HG02571 (cell line): ENCODE measurements around the gene OPCML.

Experiments used
- ATAC-seq: cut with Tn5 transposase; IDR thresholded peaks from one replicate; pipeline ENCODE4 v1.9.1; 2021; ENCODE audit warnings: mild to moderate bottlenecking, moderate library complexity; ENCODE audit not compliant: unreplicated experiment

OPCML gene

DNA sequence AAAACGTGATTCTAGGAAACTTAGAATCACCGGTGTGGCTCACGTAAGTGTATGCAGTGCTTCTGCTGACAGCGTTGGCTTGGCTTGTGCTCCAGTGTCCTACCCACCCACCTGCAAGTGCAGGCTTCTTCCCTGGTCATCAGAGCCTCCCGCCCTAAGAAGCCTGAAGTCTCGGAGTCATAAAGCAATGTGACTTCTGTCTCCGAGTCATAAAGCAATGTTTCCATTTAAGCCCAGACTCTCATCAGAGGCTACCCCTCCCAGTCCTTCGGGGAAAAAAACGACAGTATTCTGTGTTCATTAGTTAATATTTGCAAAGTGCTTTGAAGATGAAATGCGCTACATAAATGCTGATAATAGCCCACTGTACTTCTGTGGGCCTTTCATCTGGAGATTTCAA is 293.8 kb downstream of the OPCML start:
- no peak for ATAC-seq

GRCh38 chr11:133238027-133238426 is 294.3 kb downstream of the OPCML start:
- no peak for ATAC-seq

GRCh38 chr11:133235381-133235780 is 296.9 kb downstream of the OPCML start:
- no peak for ATAC-seq

DNA sequence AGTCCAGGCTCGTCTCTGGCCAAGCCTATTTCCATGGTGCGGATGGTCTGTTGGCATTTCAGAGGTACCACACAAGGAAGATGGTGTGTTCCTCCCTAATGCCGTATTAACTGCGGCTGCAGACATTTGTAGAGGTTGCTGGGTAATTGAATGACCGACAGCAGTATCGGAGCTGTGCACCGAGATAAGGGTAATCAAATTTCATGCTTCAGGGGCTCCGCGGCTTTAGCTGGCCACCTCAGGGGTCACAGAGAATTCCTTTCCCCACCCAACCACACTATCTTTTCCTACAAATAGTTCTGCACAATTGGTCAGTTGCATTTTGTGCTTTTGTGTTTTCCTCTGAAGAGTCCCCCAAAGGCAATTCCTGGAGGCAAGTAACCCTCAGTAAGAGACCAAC is 297.4 kb downstream of the OPCML start:
- ATAC-seq, result no peak

GRCh38 chr11:133232665-133233064 is 299.6 kb downstream of the OPCML start:
- no peak for ATAC-seq

DNA sequence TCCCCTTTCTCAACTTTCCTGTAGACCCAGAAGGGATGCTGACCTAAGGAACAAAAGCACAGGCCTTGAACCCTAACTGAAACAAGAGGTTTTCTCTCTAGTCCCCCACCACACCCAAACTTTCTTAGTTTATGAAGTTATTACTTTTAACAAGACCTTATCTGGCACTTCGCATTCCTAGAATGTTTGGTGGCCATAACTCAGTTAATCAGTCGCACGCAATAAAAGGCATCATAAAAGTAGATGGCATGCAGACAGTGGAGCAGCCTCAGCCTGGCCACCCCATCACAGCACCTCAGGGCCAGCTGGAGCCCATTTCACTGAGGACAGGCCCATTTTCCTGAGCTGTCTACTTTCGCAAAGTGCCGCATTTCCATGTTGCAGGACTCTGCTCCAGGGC is 301.9 kb downstream of the OPCML start:
- ATAC-seq, result no peak

GRCh38 chr11:133228471-133229329 is 303.6 kb downstream of the OPCML start:
- no peak for ATAC-seq

GRCh38 chr11:133227632-133228111 is 304.6 kb downstream of the OPCML start:
- no peak for ATAC-seq

DNA sequence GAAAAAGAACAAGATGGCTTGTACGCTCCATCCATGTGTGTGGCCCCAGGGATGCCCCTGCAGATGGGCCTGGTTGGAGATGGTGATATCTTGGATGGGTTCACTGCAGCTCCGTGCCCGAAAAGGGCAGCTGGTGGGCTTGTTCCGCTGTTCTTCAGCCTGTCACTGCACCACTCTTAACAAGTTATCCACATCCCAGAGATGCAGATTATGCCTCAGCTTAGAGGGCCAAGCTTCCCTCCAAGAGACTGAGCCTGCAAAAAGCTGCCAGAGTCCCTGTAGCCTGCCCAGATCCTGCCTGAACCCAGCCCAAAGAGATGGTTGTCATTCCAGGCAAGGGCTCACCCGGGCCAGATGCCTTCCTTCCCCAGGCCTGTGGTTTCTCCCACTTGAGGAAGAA is 308.0 kb downstream of the OPCML start:
- no peak for ATAC-seq

- ATAC-seq, result no peak
Observed at GRCh38 chr11:133222425-133223330, 309.6 kb downstream of the OPCML start.

DNA sequence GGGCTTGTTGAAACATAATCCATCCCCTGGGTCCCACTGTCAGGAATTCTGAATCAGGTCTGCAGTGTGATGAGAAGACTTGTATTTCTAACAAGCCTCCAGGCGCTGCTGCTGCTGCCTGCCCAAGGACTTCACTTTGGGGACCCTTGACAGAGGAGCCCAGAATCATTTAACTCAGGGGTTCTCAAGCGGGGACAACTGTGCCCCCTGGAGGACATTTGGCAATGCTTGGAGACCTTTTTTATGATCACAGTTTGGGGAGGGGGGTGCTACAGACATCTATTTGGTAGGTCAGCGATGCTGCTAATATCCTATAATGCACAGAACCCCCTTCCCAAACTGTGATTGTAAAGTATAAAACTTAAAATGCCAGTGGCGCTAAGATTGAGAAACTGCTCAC is 312.8 kb downstream of the OPCML start:
- no peak for ATAC-seq

GRCh38 chr11:133216813-133217212 is 315.5 kb downstream of the OPCML start:
- ATAC-seq, result no peak

DNA sequence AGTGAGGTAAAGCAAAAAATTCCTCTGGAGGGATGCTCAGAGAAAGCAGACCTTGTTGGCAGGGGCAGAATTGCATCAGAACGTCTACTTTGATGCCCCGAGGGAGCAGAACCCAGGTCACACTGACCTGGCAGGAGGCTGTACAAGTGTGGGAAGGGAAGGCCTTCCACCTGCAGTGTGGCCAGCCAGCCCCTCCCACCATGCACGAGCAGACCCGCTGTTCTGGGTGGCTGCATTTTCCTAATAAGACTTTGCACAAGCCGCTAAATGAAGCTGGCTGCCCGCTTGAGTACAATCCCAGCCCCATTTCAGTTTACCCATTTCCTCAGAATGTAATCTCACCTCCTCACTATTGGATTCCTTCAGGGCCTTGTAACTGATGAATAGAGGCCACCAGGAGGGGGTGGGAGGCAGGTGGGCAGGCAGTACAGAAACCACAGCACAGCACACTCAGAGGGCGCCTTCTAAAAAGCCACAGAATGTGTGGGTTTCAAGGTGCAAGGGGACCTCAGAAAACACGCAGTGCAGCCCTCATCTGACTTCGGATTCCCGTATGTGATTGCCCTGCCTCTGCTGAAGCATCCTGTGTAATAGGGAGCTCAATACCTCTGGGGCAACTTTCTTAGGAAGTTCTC is 316.6 kb downstream of the OPCML start:
- ATAC-seq, result no peak

GRCh38 chr11:133214646-133215045 is 317.7 kb downstream of the OPCML start:
- ATAC-seq, result no peak

DNA sequence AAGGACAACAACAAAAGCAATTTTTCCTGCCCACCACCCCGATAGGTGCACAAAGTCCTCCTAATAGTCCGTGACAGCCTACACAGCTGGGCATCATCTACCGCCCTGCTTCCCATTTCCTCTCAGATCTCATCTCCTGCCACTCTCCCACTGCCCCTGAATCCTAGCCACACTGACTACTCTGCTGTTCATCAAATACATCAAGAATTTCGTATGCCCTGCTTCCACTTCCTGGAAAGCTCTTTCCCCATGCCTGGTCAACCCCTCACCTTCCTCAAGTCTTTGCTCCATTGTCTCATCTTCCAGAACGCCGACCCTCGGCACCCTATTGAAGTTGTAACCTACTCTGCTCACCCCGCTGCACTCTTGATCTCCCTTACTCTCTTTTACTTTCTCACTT is 320.1 kb downstream of the OPCML start:
- no peak for ATAC-seq

- ATAC-seq, result no peak
Observed at GRCh38 chr11:133207995-133208394, 324.3 kb downstream of the OPCML start.

GRCh38 chr11:133206313-133207005 is 325.8 kb downstream of the OPCML start:
- no peak for ATAC-seq

DNA sequence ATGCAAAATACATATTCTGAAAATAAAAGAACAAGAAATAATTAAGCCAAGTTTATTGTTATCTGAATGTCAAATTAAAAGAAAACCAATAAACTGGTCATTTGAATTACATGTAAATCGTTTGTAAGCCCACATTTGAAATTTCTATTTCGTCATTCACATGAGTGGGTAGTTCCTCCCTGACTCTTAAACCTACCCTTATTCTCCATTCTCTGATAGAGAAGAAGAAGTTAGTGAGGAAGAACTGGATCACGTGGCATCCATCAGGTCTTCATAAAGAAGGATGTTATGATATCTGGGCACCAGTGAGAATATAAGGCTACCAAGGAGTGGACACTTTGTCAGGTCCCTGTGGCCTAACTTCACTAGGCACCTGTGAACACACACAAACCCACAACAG is 328.1 kb downstream of the OPCML start:
- ATAC-seq, result no peak

DNA sequence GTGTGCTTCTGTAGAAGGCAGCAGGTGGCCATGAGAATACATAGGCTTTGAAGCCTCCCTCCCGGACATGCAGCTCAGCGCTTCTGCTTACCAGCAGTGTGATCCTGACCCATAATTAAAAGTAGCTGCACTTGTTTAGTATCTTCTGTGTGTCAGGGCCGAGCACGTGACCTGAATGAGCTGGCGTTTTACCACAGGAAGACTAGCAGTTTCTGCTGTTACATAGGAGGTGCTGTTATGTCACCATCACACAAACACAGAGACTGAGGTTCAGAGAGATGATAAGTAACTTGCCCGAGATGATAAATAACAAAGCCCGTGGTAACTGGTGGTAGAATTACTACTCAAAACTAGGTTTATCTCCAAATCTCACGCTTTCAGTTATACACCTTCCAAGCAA is 329.5 kb downstream of the OPCML start:
- no peak for ATAC-seq

DNA sequence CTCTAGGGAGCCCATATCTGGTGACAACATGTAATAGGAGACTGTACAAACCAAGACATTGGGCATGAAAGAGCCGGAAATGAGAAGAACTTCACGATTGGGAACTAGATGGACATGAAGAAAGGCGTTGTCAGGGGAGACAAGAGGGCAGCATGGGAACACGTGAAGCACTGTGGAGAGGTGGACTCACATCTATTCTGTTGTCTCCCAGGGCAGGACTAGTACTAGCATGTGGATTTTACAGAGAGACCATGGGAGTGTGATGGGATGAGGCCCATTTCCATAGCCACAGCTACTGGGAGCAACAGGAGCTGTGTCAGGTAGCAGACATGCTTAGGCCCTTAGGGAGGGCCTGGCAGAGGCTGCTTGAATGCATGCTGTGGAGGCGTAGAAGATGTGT is 333.9 kb downstream of the OPCML start:
- no peak for ATAC-seq

DNA sequence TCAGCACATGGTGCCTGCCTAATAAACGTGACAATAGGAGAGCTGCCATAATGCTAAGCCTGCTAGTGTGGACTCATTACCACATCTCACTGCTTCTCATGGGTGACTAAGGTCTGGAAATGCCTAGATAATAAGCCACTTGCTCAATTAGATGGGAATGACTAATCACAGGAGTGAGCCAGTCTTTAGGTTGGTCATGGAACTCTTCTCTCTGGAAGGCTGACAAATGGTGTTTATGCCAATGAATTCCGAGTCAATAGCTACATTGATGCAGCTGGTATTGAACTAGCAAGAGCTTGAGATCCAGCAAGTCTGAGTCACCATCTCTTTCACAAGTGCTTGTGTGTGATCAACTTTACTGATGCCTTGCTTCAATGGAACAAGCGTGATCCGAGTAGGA is 334.9 kb downstream of the OPCML start:
- no peak for ATAC-seq
